Trophoblast cell (in vitro differentiated cells and primary cell): Measurements from ENCODE around the gene ZNF30.
"Not testable (repeated sequence)": the region's sequence is repeated elsewhere in the genome, so short reads cannot be mapped to it uniquely, and the experiment has no call there.

Experiments used
- DNase-seq, 2 donors: peaks; one replicate each; pipeline ENCODE4 v3.0.0-alpha.2; 2016
- H2AFZ ChIP-seq: 2 replicates; pipeline ENCODE4 v1.6.1; 2013; ENCODE audit warnings: low read length, moderate library complexity, mild to moderate bottlenecking; ENCODE audit not compliant: insufficient read depth, poor library complexity
- H2AK5ac ChIP-seq: 2 replicates; pipeline ENCODE4 v1.6.1; 2013; ENCODE audit warnings: mild to moderate bottlenecking, low read length
- H2BK120ac ChIP-seq: 2 replicates; pipeline ENCODE4 v1.6.1; 2013; ENCODE audit warnings: low read length, mild to moderate bottlenecking, moderate library complexity; ENCODE audit not compliant: insufficient read depth, poor library complexity
- H2BK12ac ChIP-seq: 2 replicates; pipeline ENCODE4 v1.6.1; 2013; ENCODE audit warnings: mild to moderate bottlenecking, low read length, moderate library complexity
- H2BK5ac ChIP-seq: 2 replicates; pipeline ENCODE4 v1.6.1; 2013; ENCODE audit warnings: low read length, low read depth, moderate library complexity, mild to moderate bottlenecking; ENCODE audit not compliant: poor library complexity
- H3K14ac ChIP-seq: 2 replicates; pipeline ENCODE4 v1.6.1; 2013; ENCODE audit warnings: mild to moderate bottlenecking, low read length
- H3K18ac ChIP-seq: 2 replicates; pipeline ENCODE4 v1.6.1; 2013; ENCODE audit warnings: mild to moderate bottlenecking, low read length
- H3K23ac ChIP-seq: 2 replicates; pipeline ENCODE4 v1.6.1; 2013; ENCODE audit warnings: low read length
- H3K27ac ChIP-seq: 2 replicates; pipeline ENCODE4 v1.5.1; 2013; ENCODE audit warnings: low read depth, mild to moderate bottlenecking, inconsistent platforms, low read length, moderate library complexity
- H3K27me3 ChIP-seq: 2 replicates; pipeline ENCODE4 v1.6.1; 2013; ENCODE audit warnings: inconsistent platforms, mild to moderate bottlenecking, low read length, moderate library complexity; ENCODE audit not compliant: insufficient read depth
- H3K36me3 ChIP-seq, 2 experiments: 1 replicate in 1 of 2; 2 replicates in 1 of 2; pipeline ENCODE4 v1.6.1; 2013; ENCODE audit warnings: low read length in 2 of 2, mild to moderate bottlenecking in 2 of 2, moderate library complexity in 1 of 2; ENCODE audit not compliant: insufficient read depth in 2 of 2, control insufficient read depth in 1 of 2
- H3K4ac ChIP-seq: 2 replicates; pipeline ENCODE4 v1.6.1; 2013; ENCODE audit warnings: low read depth, mild to moderate bottlenecking, low read length, moderate library complexity
- H3K4me1 ChIP-seq, 2 experiments: 1 replicate in 1 of 2; 2 replicates in 1 of 2; pipeline ENCODE4 v1.6.1; 2013; ENCODE audit warnings: low read length in 2 of 2, mild to moderate bottlenecking in 2 of 2, moderate library complexity in 1 of 2; ENCODE audit not compliant: insufficient read depth in 2 of 2, control insufficient read depth in 1 of 2
- H3K4me2 ChIP-seq: 2 replicates; pipeline ENCODE4 v1.6.1; 2013; ENCODE audit warnings: inconsistent platforms, mild to moderate bottlenecking, low read length, moderate library complexity
- H3K4me3 ChIP-seq: 2 replicates; pipeline ENCODE4 v1.5.1; 2013; ENCODE audit warnings: mild to moderate bottlenecking, low read depth, low read length, inconsistent platforms
- H3K79me1 ChIP-seq: one replicate; pipeline ENCODE4 v1.6.1; 2013; ENCODE audit warnings: low read length
- H3K79me2 ChIP-seq: 2 replicates; pipeline ENCODE4 v1.6.1; 2013; ENCODE audit warnings: low read length, mild to moderate bottlenecking; ENCODE audit not compliant: control insufficient read depth, insufficient read depth, poor library complexity
- H3K9ac ChIP-seq: 2 replicates; pipeline ENCODE4 v1.6.1; 2013; ENCODE audit warnings: mild to moderate bottlenecking, low read length
- H3K9me3 ChIP-seq: 2 replicates; pipeline ENCODE4 v1.6.1; 2013; ENCODE audit warnings: low read depth, mild to moderate bottlenecking, control low read depth, inconsistent platforms, low read length; ENCODE audit not compliant: insufficient read depth
- H4K12ac ChIP-seq: 2 replicates; pipeline ENCODE4 v1.6.1; 2013; ENCODE audit warnings: low read depth, mild to moderate bottlenecking, low read length, moderate library complexity
- H4K8ac ChIP-seq: 2 replicates; pipeline ENCODE4 v1.6.1; 2013; ENCODE audit warnings: low read depth, mild to moderate bottlenecking, low read length, moderate library complexity
- H4K91ac ChIP-seq: one replicate; pipeline ENCODE4 v1.6.1; 2013; ENCODE audit warnings: low read depth, mild to moderate bottlenecking, low read length, moderate library complexity
- WGBS: extraction: QIAGEN DNeasy Blood & Tissue Kit; methylation state at CpG from one replicate; pipeline ENCODE4 v1.1.7; 2013; ENCODE audit warnings: missing lambda C conversion rate; ENCODE audit not compliant: insufficient read length, insufficient coverage; ENCODE audit errors: extremely low coverage; 5-methylcytosine and 5-hydroxymethylcytosine counted together

Gene ZNF30

DNA sequence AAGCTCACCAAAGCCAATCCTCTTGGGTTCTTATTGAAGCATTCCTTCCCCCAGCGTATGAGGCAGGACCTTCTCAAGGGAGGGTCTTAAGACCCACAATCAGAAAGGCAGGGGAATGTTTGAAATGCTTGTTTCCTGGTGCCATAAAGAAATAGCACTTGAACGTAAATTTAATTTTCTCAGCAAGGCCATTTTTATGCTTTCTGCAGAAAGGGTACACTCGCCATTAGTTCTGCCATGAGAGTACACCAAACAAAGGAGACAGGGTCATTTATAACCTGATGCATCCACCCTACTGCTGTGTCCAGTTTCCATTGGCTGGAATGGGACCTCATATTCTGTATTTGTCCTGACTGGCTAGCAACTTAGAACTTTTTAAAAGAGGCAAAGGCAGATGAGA is 9.6 kb upstream of the ZNF30 start:
- H2AK5ac ChIP-seq, H3K27ac ChIP-seq, H3K79me2 ChIP-seq, H3K18ac ChIP-seq, H3K4me1 ChIP-seq, H2AFZ ChIP-seq, H3K23ac ChIP-seq, H4K8ac ChIP-seq, H2BK5ac ChIP-seq, DNase-seq, H3K27me3 ChIP-seq, H4K91ac ChIP-seq, H3K14ac ChIP-seq, H3K79me1 ChIP-seq, H3K4me2 ChIP-seq, H2BK12ac ChIP-seq, H2BK120ac ChIP-seq, H3K4me3 ChIP-seq, H4K12ac ChIP-seq, H3K9ac ChIP-seq, H3K36me3 ChIP-seq, H3K4ac ChIP-seq: not testable (repeated sequence)
- H3K9me3 ChIP-seq = peaks cover 16% of the 10 kb centered on the region
- WGBS = no CpG with 5 or more reads among the region's 3 CpGs

DNA sequence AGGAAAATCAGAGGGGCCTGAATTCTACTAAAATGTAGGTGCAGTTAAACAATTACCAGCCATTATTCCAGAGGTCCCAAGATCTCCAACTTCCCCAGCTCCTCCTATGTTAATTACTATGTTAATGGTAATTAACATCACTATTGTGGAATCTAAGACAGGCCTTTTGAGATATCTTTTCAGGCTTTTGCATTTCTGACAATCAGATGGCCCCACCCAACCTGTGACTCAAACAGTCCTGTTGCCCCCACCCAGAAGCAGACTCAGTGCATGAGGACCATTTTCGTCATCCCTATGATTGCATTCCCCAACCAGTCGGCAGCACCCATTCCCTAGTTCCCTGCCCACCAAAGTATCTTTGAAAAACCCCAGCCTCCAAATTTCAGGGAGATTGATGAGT is 8.5 kb upstream of the ZNF30 start:
- Histone ChIP-seq H2AFZ (no peak overlapping the region), H3K23ac (no peak overlapping the region), H3K14ac (no peak overlapping the region), H3K4ac (no peak overlapping the region), H3K4me2 (no peak overlapping the region), H2BK12ac (no peak overlapping the region), H3K9ac (no peak overlapping the region), H2BK5ac (no peak overlapping the region), H3K9me3 (peaks cover 16% of the 10 kb centered on the region), H3K79me1 (no peaks in the 10 kb centered on the region), H3K27ac (no peak overlapping the region), H3K4me3 (no peak overlapping the region), H2BK120ac (no peak overlapping the region), H4K8ac (no peak overlapping the region), H3K18ac (no peak overlapping the region), H3K36me3 (no peaks in the 10 kb centered on the region), H2AK5ac (no peak overlapping the region), H4K12ac (no peak overlapping the region), H3K79me2 (no peaks in the 10 kb centered on the region), H3K27me3 (no peaks in the 10 kb centered on the region), H3K4me1 (no peaks in the 10 kb centered on the region), H4K91ac (no peak overlapping the region)
- no peak for DNase-seq
- no CpG with 5 or more reads among the region's 2 CpGs for WGBS

DNA sequence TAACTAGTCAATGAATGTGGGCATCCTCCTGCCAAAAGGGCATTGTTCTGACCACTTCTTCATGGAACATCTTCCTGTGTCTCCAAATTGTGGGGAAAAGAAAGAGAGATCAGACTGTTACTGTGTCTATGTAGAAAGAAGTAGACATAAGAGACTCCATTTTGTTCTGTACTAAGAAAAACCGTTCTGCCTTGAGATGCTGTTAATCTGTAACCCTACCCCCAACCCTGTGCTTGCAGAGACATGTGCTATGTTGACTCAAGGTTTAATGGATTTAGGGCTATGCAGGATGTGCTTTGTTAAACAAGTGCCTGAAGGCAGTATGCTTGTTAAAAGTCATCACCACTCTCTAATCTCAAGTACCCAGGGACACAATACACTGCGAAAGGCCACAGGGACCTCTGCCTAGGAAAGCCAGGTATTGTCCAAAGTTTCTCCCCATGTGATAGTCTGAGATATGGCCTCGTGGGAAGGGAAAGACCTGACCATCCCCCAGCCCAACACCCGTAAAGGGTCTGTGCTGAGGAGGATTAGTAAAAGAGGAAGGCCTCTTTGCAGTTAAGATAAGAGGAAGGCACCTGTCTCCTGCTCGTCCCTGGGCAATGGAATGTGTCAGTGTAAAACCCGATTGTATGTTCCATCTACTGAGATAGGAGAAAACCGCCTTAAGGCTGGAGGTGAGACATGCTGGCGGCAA is 6.5 kb upstream of the ZNF30 start:
- H3K4ac ChIP-seq, H3K27me3 ChIP-seq, H2BK5ac ChIP-seq, H3K4me2 ChIP-seq, H3K27ac ChIP-seq, H3K23ac ChIP-seq, H2AK5ac ChIP-seq, H4K12ac ChIP-seq, H3K79me1 ChIP-seq, H2BK120ac ChIP-seq, H2BK12ac ChIP-seq, H3K14ac ChIP-seq, H4K91ac ChIP-seq, H3K79me2 ChIP-seq, H3K9ac ChIP-seq, H2AFZ ChIP-seq, DNase-seq, H3K36me3 ChIP-seq, H3K4me1 ChIP-seq, H4K8ac ChIP-seq, H3K18ac ChIP-seq, H3K4me3 ChIP-seq: not testable (repeated sequence)
- no CpG with 5 or more reads among the region's 8 CpGs for WGBS
- peaks cover 16% of the 10 kb centered on the region for H3K9me3 ChIP-seq

DNA sequence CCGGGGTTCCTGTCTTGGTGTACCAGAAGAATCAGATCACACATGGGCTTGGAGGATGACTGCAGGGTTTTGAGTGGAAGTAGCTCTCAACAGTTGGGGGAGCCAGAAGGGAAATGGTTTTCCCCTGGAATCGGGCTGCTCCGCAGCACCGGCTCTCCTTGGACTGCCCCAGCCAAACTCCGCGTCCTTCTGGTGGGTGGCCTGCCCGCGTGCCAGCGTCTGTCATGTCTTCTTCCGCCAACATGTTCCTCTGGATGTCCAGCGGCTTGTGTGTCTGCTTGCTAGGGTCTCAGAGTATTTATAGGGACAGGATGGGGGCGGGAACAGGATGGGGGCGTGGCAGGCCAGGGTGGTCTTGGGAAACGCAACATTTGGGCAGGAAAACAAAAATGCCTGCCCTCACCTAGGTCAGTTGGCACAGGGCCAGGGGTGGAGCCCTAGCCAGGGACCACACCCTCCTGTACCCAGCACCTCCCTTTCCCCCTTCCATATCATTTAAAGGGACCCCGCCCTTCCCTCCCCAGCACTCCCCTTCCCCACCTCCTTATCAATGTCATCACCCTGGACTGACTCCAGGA is 1.3 kb upstream of the ZNF30 start:
- peaks cover 4% of the 10 kb centered on the region for H3K79me1 ChIP-seq
- H3K4me2 ChIP-seq = no peak overlapping the region
- no peak overlapping the region for H4K91ac ChIP-seq
- no peak overlapping the region for H2BK5ac ChIP-seq
- no peak overlapping the region for H3K14ac ChIP-seq
- H2AFZ ChIP-seq = no peak overlapping the region
- H2BK12ac ChIP-seq = no peak overlapping the region
- H4K12ac ChIP-seq = no peak overlapping the region
- H3K27me3 ChIP-seq = no peaks in the 10 kb centered on the region
- H3K23ac ChIP-seq = no peak overlapping the region
- no peak overlapping the region for H4K8ac ChIP-seq
- H3K27ac ChIP-seq = no peak overlapping the region
- H3K4me3 ChIP-seq = no peak overlapping the region
- no peaks in the 10 kb centered on the region for H3K4me1 ChIP-seq
- peaks cover 3% of the 10 kb centered on the region for H3K79me2 ChIP-seq
- no peak overlapping the region for H3K18ac ChIP-seq
- no peak overlapping the region for H2BK120ac ChIP-seq
- DNase-seq = no peak
- H3K9ac ChIP-seq = no peak overlapping the region
- H3K9me3 ChIP-seq = peaks cover 7% of the 10 kb centered on the region
- H3K4ac ChIP-seq = no peak overlapping the region
- no CpG with 5 or more reads among the region's 15 CpGs for WGBS
- H2AK5ac ChIP-seq = no peak overlapping the region
- no peaks in the 10 kb centered on the region for H3K36me3 ChIP-seq
